Measurements from ENCODE around the gene CHD6.

Gene CHD6

DNA sequence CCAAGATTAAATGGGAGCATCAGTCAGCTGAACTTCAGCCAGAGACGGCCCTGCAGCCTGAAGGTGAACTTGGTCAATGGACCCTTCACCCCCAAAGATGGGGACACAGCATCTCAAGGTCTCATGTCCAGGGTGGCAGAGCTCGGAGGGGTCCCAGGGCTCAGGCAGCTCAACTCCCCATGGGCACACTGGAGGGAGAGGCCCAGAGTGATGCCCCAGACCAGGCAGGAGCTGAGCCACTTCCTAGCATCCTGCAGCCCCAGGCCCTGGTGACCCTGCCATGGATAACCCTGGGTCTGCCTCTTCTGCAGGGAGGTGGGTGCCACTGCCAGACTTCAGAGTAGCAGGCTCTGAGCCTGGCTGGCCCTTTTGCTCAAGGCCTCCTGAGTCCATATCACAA lies 224.1 kb downstream of the CHD6 start:
- no peak for DNase-seq (ENCODE audit: low spot score)

DNA sequence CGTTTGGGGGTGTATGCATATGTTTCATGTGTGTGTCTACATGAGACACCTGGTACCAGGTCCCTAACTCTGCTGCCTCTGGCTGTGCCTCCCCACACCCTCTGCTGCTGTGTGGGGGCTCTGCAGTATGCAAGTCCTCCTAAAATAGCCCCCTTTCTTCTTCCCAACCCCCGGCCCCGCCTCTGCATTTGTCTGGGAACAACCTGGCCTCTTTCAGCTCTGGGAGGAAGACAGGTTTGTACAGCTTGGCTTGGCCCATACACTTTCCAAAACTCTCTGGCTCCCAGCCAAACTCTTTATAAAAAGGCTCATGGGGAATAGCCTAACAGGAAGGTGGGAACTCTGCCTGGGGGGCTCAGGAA lies 224.5 kb downstream of the CHD6 start:
- no peak for DNase-seq (ENCODE audit: low spot score)

GRCh38 chr20:41392871-41393704 lies 225.1 kb downstream of the CHD6 start:
- no peak for DNase-seq (ENCODE audit: low spot score)

DNA sequence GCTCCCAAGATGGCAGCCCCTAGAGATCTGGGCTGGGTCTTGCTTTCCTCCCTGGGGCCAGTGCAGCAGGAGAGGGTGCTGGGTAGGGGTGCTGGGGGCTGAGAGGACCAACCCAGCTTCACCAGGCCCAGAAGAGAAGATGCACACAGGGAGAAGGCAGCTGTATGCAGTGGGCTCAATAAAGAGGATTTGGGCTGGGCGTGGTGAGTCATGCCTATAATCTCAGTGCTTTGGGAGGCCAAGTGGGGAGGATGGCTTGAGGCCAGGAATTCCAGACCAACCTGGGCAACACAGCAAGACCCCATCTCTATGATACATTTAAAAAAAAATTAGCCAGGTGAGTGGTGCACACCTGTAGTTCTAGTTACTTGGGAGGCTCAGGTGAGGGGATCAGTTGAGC lies 225.9 kb downstream of the CHD6 start:
- DNase-seq (ENCODE audit: low spot score), result no peak

GRCh38 chr20:41391587-41392001 lies 226.6 kb downstream of the CHD6 start:
- no peak for DNase-seq (ENCODE audit: low spot score)

GRCh38 chr20:41390889-41391288 lies 227.3 kb downstream of the CHD6 start:
- DNase-seq (ENCODE audit: low spot score), result no peak

DNA sequence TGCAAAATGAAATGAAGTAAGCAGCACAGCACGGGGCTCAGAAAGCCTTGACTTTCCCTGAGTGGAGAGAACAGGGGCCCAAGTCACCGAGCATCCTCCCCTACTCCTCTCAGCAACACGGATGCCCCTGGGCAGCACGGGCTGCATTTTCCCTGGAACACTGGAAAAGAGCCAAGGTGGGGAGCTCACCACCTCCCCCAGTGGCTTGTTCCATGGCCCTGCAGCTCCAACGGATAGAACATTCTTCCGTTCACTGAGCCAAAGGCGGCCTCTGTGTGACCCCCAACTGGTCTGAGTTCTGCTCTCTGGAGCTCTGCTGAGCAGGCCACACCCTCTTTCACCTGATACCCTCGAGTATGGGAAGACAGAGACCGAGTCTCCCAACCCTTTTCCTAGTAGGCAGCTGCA lies 230.7 kb downstream of the CHD6 start:
- DNase-seq (ENCODE audit: low spot score), result no peak

DNA sequence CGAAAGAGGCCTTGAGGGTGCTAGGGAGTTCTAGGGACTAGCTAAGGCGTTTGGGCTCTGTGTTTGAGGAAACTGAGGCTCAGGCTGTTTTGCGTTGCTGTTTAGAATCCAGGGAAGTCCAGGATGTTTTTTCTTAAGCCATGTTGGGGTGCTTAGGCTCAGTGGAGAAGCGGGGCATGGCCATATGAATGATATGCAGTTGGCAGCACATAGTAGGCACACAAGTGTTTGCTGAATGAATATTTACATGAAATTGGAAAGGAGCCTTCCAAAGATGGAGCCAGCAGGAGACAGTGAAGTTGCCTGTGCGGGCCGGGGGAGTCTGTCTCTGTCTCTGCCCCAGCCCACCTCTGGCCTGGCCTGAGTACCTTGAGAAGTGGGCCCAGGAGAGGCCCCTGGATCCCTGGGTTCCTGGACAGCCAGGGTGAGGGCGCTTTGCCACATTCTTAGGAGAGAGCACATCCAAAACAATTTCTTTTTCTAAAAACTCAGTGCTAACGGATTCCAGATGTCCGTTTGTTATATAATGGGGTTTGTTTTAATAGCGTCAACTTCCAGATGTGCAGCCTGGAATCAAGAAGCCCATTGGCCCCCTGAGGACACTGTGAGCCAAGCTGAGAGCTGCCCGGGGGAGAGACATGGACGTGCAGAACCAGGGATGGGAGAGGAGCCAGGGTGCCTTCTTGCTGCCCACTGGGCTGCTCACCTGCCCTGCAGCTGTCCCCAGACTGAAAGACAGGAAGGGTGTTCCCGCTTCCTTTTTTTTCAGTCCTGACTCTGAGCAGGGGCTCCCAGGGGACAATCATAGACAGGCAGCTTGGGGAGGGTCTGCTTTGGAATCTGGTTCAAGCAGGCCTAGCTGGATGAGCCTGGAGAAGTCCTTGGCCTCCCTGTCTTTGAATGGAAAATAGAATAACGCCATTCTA lies 231.4 kb downstream of the CHD6 start:
- DNase-seq (ENCODE audit: low spot score), result no peak

GRCh38 chr20:41382791-41383305 lies 235.3 kb downstream of the CHD6 start:
- no peak for DNase-seq (ENCODE audit: low spot score)

DNA sequence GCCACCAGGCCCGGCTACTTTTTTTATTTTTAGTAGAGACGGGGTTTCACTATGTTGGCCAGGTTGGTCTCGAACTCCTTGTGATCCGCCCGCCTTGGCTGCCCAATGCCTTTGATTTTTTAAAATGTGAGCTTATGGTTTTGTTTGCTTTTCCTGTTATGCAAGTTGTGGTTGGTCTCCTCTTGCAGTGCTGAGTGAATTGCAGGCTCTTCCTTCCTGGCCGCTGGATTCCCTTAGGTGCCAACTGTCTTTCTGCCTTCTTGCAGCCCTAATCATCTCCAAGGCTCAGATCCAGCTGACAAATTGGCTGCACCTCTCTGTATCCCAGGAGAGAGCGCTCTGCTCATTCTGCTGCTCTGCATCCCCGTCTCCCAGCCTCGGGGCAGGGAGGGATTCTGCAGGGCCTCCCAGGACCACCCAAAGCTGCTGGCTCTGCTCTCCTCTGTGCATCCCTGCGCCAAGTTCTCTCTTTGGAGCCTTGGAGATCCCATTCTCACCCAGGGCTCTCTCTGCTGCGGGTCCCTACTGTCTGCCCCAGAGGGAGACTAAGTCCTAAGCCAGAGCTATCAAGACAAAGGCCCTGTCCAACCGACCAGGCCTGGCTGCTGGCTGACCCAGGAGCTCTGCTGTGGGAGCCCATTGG lies 237.5 kb downstream of the CHD6 start:
- DNase-seq (ENCODE audit: low spot score), result no peak

- DNase-seq (ENCODE audit: low spot score), result no peak
These were observed 238.6 kb downstream of the CHD6 start for GRCh38 chr20:41379551-41379950.

DNA sequence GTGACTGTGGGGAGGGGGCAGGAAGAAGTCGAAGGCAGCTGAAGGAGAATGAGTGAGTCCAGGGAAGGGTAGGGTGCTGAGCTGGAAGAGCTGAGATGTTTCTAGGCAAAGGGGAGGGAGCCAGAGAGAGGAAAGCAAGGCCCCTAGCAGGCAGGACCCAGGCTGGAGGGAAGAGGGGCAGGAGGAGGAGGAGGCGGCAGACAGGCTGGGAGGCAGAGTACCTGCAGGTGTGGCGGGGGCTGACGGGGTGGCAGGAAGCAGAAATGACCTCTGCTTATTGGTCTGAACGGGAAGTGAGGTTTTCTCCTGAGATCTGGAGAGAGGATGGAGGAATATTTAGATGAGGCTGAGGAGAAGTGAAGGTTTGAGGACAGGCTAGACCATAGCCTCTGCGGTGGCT lies 240.9 kb downstream of the CHD6 start:
- no peak for DNase-seq (ENCODE audit: low spot score)

DNA sequence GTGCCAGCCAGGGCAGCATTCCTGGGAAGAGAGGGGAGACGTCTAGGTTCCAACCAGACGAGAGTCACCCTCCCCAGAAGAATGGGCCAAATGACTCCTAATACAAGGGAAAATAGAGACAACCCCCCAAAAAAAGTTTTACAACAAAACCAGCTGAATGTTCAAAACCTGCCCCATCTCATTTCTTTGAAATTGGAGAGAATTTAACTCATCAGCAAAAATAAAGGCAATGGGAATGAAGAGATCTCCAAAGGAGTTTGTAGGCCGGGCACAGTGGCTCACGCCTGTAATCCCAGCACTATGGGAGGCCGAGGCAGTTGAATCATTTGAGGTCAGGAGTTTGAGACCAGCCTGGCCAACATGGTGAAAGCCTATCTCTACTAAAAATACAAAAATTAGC lies 241.8 kb downstream of the CHD6 start:
- no peak for DNase-seq (ENCODE audit: low spot score)

- no peak for DNase-seq (ENCODE audit: low spot score)
These were observed 242.3 kb downstream of the CHD6 start for GRCh38 chr20:41375846-41376245.

DNA sequence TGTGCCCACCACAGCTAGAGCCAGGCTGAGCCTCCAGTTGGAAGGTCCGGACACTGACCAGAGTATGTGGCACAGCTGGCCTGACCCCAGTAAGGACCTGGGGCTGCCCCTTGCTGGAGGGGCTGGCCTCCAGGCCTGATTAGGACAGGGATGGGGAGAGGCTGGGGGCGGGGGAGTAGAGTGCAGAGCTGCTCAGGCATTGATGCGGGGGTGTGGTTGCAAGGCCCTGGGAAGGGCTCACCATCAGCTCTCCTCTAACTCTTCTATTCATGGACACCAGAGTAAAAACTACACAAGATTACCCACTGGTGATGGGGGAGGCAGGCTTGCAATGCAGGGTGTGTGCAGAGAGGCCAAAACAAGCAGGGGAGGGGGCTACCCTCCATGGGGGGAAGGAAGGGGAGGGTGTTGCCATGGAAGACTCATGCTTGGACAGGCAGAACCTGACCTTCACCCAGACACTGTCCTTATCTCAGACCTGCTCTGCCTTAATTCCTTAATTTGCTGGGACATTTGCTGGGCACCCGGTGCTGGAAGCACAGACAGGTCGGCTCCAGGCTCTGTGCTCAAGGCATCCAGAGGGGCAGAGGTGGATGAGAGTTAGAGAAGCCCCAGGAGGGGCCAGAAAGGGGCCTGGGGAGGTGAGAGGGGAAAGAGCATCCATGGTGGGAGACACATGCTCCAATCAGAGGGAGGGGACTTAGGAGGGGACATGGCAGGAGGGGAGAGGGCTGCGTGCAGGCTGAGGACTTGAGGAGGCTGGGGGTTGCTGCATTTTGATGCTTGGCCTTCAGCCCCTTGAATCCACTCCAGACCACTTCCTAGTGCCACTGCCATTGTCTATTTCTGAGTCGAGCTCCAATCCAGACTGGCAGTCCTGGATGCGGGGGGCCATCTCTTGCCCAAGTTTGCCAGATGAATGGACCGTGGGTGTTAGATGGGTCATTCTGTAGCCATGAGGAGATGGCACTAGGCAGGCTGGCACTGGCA lies 244.0 kb downstream of the CHD6 start:
- no peak for DNase-seq (ENCODE audit: low spot score)

DNA sequence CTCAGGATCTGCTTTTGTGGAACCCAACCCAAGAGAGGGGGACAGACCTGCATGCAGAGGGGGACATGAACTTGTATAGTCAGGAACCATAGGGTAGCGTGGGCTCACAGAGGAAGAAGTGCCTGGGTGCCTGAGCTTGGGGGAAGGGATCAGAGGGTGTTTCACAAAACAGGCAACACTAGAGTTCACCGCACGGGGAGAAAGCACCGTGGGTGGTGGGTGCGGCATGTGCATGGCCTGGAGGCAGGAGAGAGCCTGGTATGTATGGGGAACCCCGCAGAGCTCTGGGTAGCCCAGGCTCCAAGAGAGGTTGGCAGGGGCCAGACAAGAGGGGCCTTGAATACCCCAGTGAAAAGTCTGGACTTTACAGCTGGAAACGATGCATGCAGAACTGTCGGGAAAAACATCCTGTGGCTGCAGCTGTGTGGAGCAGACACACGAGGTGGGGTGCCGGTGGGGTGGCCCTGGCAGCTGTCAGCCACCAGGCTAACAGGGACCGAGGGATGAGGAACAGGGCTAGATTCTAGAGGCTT lies 244.9 kb downstream of the CHD6 start:
- no peak for DNase-seq (ENCODE audit: low spot score)

GRCh38 chr20:41371371-41371770 lies 246.8 kb downstream of the CHD6 start:
- DNase-seq (ENCODE audit: low spot score), result no peak

- DNase-seq (ENCODE audit: low spot score), result no peak
These were observed 248.0 kb downstream of the CHD6 start for GRCh38 chr20:41370176-41370575.

GRCh38 chr20:41369673-41370072 lies 248.5 kb downstream of the CHD6 start:
- DNase-seq (ENCODE audit: low spot score), result no peak

- DNase-seq (ENCODE audit: low spot score), result no peak
These were observed 250.2 kb downstream of the CHD6 start for GRCh38 chr20:41367956-41368355.

- no peak for DNase-seq (ENCODE audit: low spot score)
These were observed 250.8 kb downstream of the CHD6 start for GRCh38 chr20:41367393-41367695.

All from CD4-positive, alpha-beta T cell treated with Interleukin-2 at 100 ng/mL for 4 hours (primary cell).